SK-N-SH (cell line): ENCODE measurements around the gene KLHDC7A. TPM values are rescaled to one million over a fixed set of nuclear protein-coding genes. Genes with fewer than 3 reads are reported as not detected.

ENCODE experiments used
- CTCF ChIA-PET: fragments of 300-600, 350-600 bp; formaldehyde crosslinking; extraction: SDS; loops from one replicate; lab custom pipeline; 2021; lab: Yijun Ruan, JAX
- POLR2A ChIA-PET: fragments of 350-600 bp; sonication (Branson Sonifier 250); formaldehyde crosslinking; extraction: SDS; loops from one replicate; lab custom pipeline; 2020; ENCODE audit warnings: antibody characterized with exemption, inconsistent platforms; lab: Yijun Ruan, JAX
- DNase-seq: peaks from one replicate; pipeline ENCODE4 v3.0.0; 2012
- H2AFZ ChIP-seq: fragments of 200-600 bp; sonication (generic); 2 replicates; pipeline ENCODE4 v1.8.1; 2016; ENCODE audit warnings: antibody characterized with exemption, mild to moderate bottlenecking, low read depth
- H3F3A ChIP-seq: fragments of 200-600 bp; sonication (generic); replicated peaks from 2 replicates; pipeline ENCODE3; 2016; ENCODE audit warnings: antibody characterized with exemption, mild to moderate bottlenecking; ENCODE audit not compliant: insufficient read depth
- H3K27ac ChIP-seq, 2 experiments: fragments of 200-500 bp in 1 of 2; fragments of 200-600 bp in 1 of 2; sonication (Bioruptor generic) in 1 of 2; sonication (generic), shearing (Covaris generic) in 1 of 2; 2 replicates each; pipeline versions ENCODE4 v1.5.1 to v1.6.1; 2014 to 2016; ENCODE audit warnings: low read depth in 2 of 2, inconsistent platforms in 1 of 2, low read length in 1 of 2, mild to moderate bottlenecking in 1 of 2, mixed read lengths in 1 of 2
- H3K27me3 ChIP-seq: fragments of 200-600 bp; sonication (generic), shearing (Covaris generic); 2 replicates; pipeline ENCODE4 v1.6.1; 2016; ENCODE audit warnings: mixed run types; ENCODE audit not compliant: insufficient read depth
- H3K36me3 ChIP-seq, 2 experiments: fragments of 200-500 bp in 1 of 2; fragments of 200-600 bp in 1 of 2; sonication (Bioruptor generic) in 1 of 2; sonication (generic) in 1 of 2; replicated peaks in 1 of 2; 2 replicates each; pipeline versions ENCODE3 to v1.5.1; 2014 to 2016; ENCODE audit warnings: low read length in 1 of 2, mild to moderate bottlenecking in 1 of 2; ENCODE audit not compliant: insufficient read depth in 2 of 2, control insufficient read depth in 1 of 2
- H3K4me1 ChIP-seq, 2 experiments: fragments of 200-500 bp in 1 of 2; fragments of 200-600 bp in 1 of 2; sonication (Bioruptor generic) in 1 of 2; sonication (generic), shearing (Covaris generic) in 1 of 2; 2 replicates each; pipeline versions ENCODE4 v1.5.1 to v1.6.1; 2014 to 2016; ENCODE audit warnings: low read depth in 1 of 2, low read length in 1 of 2, mixed run types in 1 of 2; ENCODE audit not compliant: insufficient read depth in 2 of 2, control insufficient read depth in 1 of 2
- H3K4me2 ChIP-seq: fragments of 200-600 bp; sonication (generic), shearing (Covaris generic); 2 replicates; pipeline ENCODE4 v1.6.1; 2017; ENCODE audit warnings: mixed run types
- H3K4me3 ChIP-seq, 2 experiments: fragments of 200-500 bp in 1 of 2; fragments of 200-600 bp in 1 of 2; sonication (Bioruptor generic) in 1 of 2; sonication (generic), shearing (Covaris generic) in 1 of 2; 2 replicates each; pipeline versions ENCODE4 v1.5.1 to v1.8.1; 2014 to 2016; ENCODE audit warnings: low read depth in 2 of 2, inconsistent platforms in 1 of 2, low read length in 1 of 2, mild to moderate bottlenecking in 1 of 2, mixed read lengths in 1 of 2, moderate library complexity in 1 of 2
- H3K79me2 ChIP-seq: fragments of 200-600 bp; sonication (generic); 2 replicates; pipeline ENCODE4 v1.8.1; 2017; ENCODE audit warnings: mild to moderate bottlenecking; ENCODE audit not compliant: insufficient read depth
- H3K9ac ChIP-seq: fragments of 200-600 bp; sonication (generic); 2 replicates; pipeline ENCODE4 v1.6.1; 2017; ENCODE audit warnings: mixed run types
- H3K9me2 ChIP-seq: fragments of 200-600 bp; sonication (generic); 2 replicates; pipeline ENCODE4 v1.6.1; 2017; ENCODE audit warnings: mixed run types
- H3K9me3 ChIP-seq: fragments of 200-600 bp; sonication (generic); 2 replicates; pipeline ENCODE4 v1.6.1; 2017; ENCODE audit warnings: mixed run types, mild to moderate bottlenecking, moderate library complexity
- H4K20me1 ChIP-seq: fragments of 200-600 bp; sonication (generic); 2 replicates; pipeline ENCODE4 v1.6.1; 2017; ENCODE audit warnings: mild to moderate bottlenecking, mixed run types; ENCODE audit not compliant: insufficient read depth
- ELF1 ChIP-seq: IDR thresholded peaks from 2 replicates; pipeline ENCODE4 v1.4.0; 2012
- EZH2phosphoT487 ChIP-seq: fragments of 200-600 bp; sonication (generic); IDR thresholded peaks from 2 replicates; pipeline ENCODE4 v1.6.1; 2017; ENCODE audit warnings: low read depth, mixed run types, mild to moderate bottlenecking, antibody characterized with exemption, moderate library complexity, borderline replicate concordance
- FOXM1 ChIP-seq: IDR thresholded peaks from 2 replicates; pipeline ENCODE4 v1.4.0; 2012; ENCODE audit warnings: low read depth, mild to moderate bottlenecking
- JUND ChIP-seq: IDR thresholded peaks from 2 replicates; pipeline ENCODE4 v1.4.0; 2012
- MEF2A ChIP-seq: IDR thresholded peaks from 2 replicates; pipeline ENCODE4 v1.4.0; 2012; ENCODE audit warnings: low read depth, borderline replicate concordance
- MXI1 ChIP-seq: IDR thresholded peaks from 2 replicates; pipeline ENCODE4 v1.6.1; 2012; ENCODE audit warnings: mild to moderate bottlenecking, low read depth, low read length, improper control_type of control experiment
- NFIC ChIP-seq: IDR thresholded peaks from 2 replicates; pipeline ENCODE4 v1.4.0; 2012; ENCODE audit warnings: borderline replicate concordance
- POLR2AphosphoS5 ChIP-seq: IDR thresholded peaks from 2 replicates; pipeline ENCODE4 v1.6.1; 2012; ENCODE audit warnings: low read depth, low read length
- RAD21 ChIP-seq: IDR thresholded peaks from 2 replicates; pipeline ENCODE4 v1.6.1; 2012; ENCODE audit warnings: mild to moderate bottlenecking, low read length
- REST ChIP-seq: IDR thresholded peaks from 2 replicates; pipeline ENCODE4 v1.6.1; 2012; ENCODE audit warnings: mild to moderate bottlenecking, low read depth, low read length, moderate library complexity
- RXRA ChIP-seq: IDR thresholded peaks from 2 replicates; pipeline ENCODE4 v1.4.0; 2012; ENCODE audit warnings: low read depth, mild to moderate bottlenecking, borderline replicate concordance
- SIN3A ChIP-seq: IDR thresholded peaks from 2 replicates; pipeline ENCODE4 v1.6.1; 2012; ENCODE audit warnings: low read depth, mild to moderate bottlenecking, low read length, moderate library complexity, borderline replicate concordance
- SMC3 ChIP-seq: IDR thresholded peaks from 2 replicates; pipeline ENCODE4 v1.6.1; 2012; ENCODE audit warnings: low read depth, low read length, improper control_type of control experiment
- TCF12 ChIP-seq: IDR thresholded peaks from 2 replicates; pipeline ENCODE4 v1.4.0; 2012
- TEAD4 ChIP-seq: IDR thresholded peaks from 2 replicates; pipeline ENCODE4 v1.4.0; 2012; ENCODE audit warnings: mild to moderate bottlenecking, borderline replicate concordance; ENCODE audit not compliant: insufficient read depth
- USF1 ChIP-seq: IDR thresholded peaks from 2 replicates; pipeline ENCODE4 v1.4.0; 2012; ENCODE audit warnings: low read depth, borderline replicate concordance
- YY1 ChIP-seq: IDR thresholded peaks from 2 replicates; pipeline ENCODE4 v1.4.0; 2012; ENCODE audit warnings: low read depth, mild to moderate bottlenecking
- WGBS: methylation state at CpG from one replicate; pipeline ENCODE4 v1.1.6; 2017; ENCODE audit warnings: low lambda C conversion rate; 5-methylcytosine and 5-hydroxymethylcytosine counted together
- polyA plus RNA-seq, 3 experiments: library from polyadenylated mRNA; depleted of rRNA; stranded (reverse); fragments of >200 nt; gene quantifications; 2 replicates each; pipeline ENCODE4 v1.2.3, GENCODE V29; 2012
- TF ChIP-seq, protein P1 (sequence below): IDR thresholded peaks from 2 replicates; pipeline ENCODE4; 2012

Gene KLHDC7A
- polyA plus RNA-seq, 1 of the 3 experiments (the other 2 are of a cell fraction), result not detected

GRCh38 chr1:18491168-18491567 lies 10.4 kb downstream of the KLHDC7A start:
- ChIA-PET CTCF (no interaction called here), POLR2A (no interaction called here)
- TF ChIP-seq YY1 (no peak), TCF12 (no peak), NFIC (no peak), JUND (no peak), RXRA (no peak), REST (no peak), FOXM1 (no peak)
- Histone ChIP-seq H3K4me1 (no peaks in the 10 kb centered on the region), H3K79me2 (no peaks in the 10 kb centered on the region), H3K9ac (no peak overlapping the region), H2AFZ (no peak overlapping the region), H3K4me2 (no peak overlapping the region), H3K36me3 (no peaks in the 10 kb centered on the region), H4K20me1 (no peaks in the 10 kb centered on the region), H3K27me3 (no peaks in the 10 kb centered on the region), H3K9me3 (no peaks in the 10 kb centered on the region), H3K4me3 (no peak overlapping the region), H3F3A (no peaks in the 10 kb centered on the region), H3K9me2 (no peaks in the 10 kb centered on the region), H3K27ac (no peak overlapping the region)
- 17% methylated on average over 3 of the region's 3 CpGs for WGBS
- no peak for DNase-seq

GRCh38 chr1:18494304-18494703 lies 13.6 kb downstream of the KLHDC7A start:
- no peak for DNase-seq
- TF ChIP-seq POLR2AphosphoS5, result no peak
- TF ChIP-seq EZH2phosphoT487, result no peak
- no peak for TF ChIP-seq SMC3
- TF ChIP-seq RAD21, result no peak
- TF ChIP-seq MEF2A, result no peak
- TF ChIP-seq USF1, result no peak
- TF ChIP-seq RXRA, result no peak
- no peak for TF ChIP-seq MXI1
- TF ChIP-seq, protein P1, sequence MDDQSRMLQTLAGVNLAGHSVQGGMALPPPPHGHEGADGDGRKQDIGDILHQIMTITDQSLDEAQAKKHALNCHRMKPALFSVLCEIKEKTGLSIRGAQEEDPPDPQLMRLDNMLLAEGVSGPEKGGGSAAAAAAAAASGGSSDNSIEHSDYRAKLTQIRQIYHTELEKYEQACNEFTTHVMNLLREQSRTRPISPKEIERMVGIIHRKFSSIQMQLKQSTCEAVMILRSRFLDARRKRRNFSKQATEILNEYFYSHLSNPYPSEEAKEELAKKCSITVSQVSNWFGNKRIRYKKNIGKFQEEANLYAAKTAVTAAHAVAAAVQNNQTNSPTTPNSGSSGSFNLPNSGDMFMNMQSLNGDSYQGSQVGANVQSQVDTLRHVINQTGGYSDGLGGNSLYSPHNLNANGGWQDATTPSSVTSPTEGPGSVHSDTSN, result no peak
- TF ChIP-seq ELF1, result no peak
- TF ChIP-seq TEAD4, result no peak
- TF ChIP-seq SIN3A, result no peak
- TF ChIP-seq, all 33 proteins: peak for 0
- no peak overlapping the region for H3K9ac ChIP-seq
- H3K79me2 ChIP-seq, result no peaks in the 10 kb centered on the region
- no peaks in the 10 kb centered on the region for H4K20me1 ChIP-seq
- H3K27ac ChIP-seq, result no peak overlapping the region
- POLR2A ChIA-PET, result no interaction called here
- no peak overlapping the region for H3K4me3 ChIP-seq
- H3K27me3 ChIP-seq, result no peaks in the 10 kb centered on the region
- H3K9me2 ChIP-seq, result no peaks in the 10 kb centered on the region
- 12% methylated on average over 3 of the region's 3 CpGs for WGBS
- H3K4me2 ChIP-seq, result no peak overlapping the region
- H3K4me1 ChIP-seq, result no peaks in the 10 kb centered on the region
- no peaks in the 10 kb centered on the region for H3K36me3 ChIP-seq
- no peaks in the 10 kb centered on the region for H3K9me3 ChIP-seq
- H3F3A ChIP-seq, result no peaks in the 10 kb centered on the region
- no peak overlapping the region for H2AFZ ChIP-seq
- CTCF ChIA-PET, result interaction anchor here (0.8 kb wide), 1 partner anchor 57 kb away, joined by 3 read pairs; no protein-coding TSS in a partner anchor
